Fibroblast of the aortic adventitia (primary cell): ENCODE measurements around the gene S100G. TPM values are rescaled to one million over a fixed set of nuclear protein-coding genes. Genes with fewer than 3 reads are reported as not detected.
A peak's percentile ranks its signal among the peaks of the same experiment; 100 is the strongest.
"Not testable (repeated sequence)": the region's sequence is repeated elsewhere in the genome, so short reads cannot be mapped to it uniquely, and the experiment has no call there.

Source experiments
- DNase-seq: peaks from one replicate; pipeline ENCODE4 v3.0.0-alpha.2; 2010; ENCODE audit warnings: low read depth
- H3K4me3 ChIP-seq: 2 replicates; pipeline ENCODE4 v1.5.1; 2011; ENCODE audit warnings: low read depth, mild to moderate bottlenecking, control low read depth, low read length, moderate library complexity
- total RNA-seq: library from RNA; depleted of rRNA; stranded (reverse); fragments of >200 nt; gene quantifications from 2 replicates; pipeline ENCODE4 v1.2.3, GENCODE V29; 2012; ENCODE audit warnings: low replicate concordance
- TF ChIP-seq, protein P1 (sequence below): IDR thresholded peaks from 2 replicates; pipeline ENCODE4 v1.5.1; 2011; ENCODE audit warnings: mild to moderate bottlenecking, low read length, control low read depth, inconsistent platforms; ENCODE audit not compliant: insufficient read depth

Gene S100G
- total RNA-seq, 1 donor, result not detected

DNA sequence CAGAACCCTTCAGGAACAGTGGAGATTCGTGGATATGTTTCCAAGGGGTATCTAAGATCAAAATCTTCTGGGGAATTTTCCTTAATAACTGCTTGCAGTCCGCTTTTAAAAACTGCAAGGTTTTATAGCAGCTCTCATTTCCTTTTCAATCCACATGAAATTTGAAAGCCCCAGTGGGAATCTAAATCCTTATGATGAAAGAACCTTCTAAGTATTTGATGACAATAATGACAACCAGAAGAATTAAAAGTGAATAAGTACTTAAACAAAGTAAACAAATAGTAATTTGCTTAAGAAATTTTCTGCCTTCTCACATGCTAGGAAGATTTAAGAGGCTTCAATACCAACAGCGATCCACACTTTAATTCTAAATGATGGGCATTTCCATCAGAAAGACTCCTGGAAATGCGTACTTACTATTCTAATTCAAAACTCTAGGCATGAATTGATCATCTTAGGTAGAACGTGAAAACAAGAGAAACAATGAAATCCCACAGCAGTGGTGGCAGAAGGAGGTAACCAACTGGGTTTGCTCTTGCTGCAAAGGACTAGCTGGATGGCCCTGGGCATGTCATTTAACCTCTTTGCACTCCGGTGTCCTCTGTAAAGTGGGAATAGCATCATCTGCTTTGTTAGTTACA, 37.6 kb upstream of the S100G start:
- TF ChIP-seq, protein P1, sequence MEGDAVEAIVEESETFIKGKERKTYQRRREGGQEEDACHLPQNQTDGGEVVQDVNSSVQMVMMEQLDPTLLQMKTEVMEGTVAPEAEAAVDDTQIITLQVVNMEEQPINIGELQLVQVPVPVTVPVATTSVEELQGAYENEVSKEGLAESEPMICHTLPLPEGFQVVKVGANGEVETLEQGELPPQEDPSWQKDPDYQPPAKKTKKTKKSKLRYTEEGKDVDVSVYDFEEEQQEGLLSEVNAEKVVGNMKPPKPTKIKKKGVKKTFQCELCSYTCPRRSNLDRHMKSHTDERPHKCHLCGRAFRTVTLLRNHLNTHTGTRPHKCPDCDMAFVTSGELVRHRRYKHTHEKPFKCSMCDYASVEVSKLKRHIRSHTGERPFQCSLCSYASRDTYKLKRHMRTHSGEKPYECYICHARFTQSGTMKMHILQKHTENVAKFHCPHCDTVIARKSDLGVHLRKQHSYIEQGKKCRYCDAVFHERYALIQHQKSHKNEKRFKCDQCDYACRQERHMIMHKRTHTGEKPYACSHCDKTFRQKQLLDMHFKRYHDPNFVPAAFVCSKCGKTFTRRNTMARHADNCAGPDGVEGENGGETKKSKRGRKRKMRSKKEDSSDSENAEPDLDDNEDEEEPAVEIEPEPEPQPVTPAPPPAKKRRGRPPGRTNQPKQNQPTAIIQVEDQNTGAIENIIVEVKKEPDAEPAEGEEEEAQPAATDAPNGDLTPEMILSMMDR, result no peak
- H3K4me3 ChIP-seq, result no peak overlapping the region
- no peak for DNase-seq

DNA sequence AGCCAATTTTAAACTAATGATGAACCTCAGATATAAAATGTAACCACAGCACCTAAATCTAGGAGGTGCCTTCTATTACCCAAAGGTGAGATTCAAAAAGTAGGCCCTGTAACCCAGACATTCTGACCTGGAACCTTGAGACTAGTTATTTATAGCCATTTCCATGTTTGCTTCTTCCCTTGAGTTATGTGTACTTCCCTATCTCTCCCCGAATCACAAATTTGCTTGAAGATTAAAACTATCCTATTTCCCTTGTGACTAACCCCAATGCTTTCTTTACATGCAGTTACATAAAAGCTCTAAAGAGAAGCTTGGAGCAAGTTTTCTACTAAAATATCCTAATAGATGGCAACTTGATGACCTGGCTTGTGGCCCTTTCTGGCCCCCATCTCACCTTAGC, 32.6 kb upstream of the S100G start:
- H3K4me3 ChIP-seq, result no peak overlapping the region
- TF ChIP-seq, protein P1, result no peak
- DNase-seq, result no peak

DNA sequence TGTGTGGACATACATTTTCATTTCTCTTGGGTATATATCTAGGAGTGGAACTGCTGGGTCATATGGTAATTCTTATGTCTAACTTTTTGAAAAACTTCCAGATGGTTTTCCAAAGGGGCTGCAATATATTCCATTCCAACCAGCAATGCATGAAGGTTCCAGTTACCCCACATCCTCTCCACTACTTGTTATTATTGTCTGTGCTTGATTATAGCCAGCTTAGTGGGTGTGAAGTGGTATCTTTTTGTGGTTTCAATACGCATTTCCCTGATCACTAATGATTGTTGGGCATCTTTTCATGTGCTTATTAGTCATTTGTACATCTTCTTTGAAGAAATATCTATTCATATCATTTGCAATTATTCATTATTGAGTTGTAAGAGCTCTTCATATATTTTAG, 31.5 kb upstream of the S100G start:
- DNase-seq, result no peak
- TF ChIP-seq, protein P1, result no peak
- H3K4me3 ChIP-seq, result no peak overlapping the region

DNA sequence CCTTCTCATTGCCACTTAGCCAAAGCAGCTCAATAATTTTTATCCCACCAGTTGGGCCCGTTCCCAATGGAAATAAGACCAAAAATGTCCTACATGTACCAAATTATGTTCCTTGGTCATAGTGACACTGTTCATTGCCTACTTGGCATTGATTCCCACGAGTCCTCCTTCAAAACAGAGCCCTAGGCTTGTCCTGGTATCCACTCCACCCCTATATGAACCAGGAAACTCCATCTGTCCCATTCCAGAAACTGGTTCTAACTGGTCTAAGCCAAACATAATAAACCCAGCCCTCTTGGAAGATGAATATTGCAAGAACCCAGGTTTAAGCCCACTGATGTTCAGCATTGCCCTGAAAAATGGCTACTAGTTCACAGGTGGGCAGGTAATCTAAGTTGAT, 30.9 kb upstream of the S100G start:
- TF ChIP-seq, protein P1, result no peak

DNA sequence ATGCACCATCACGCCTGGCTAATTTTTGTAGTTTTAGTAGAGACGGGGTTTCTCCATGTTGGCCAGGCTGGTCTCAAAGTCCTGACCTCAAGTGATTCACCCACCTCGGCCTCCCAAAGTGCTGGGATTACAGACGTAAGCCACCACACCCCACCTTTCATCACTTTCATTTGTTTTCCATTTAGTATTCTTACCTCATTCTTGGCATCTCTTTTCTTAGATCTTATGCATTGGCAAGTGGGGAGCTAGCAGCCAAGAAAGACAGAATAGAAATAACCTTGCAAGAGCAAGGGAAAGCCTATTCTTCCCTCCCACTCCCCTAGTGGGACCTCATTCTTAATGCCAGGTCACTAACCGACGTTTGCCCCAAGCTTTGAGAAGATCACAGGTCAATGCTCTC, 21.4 kb upstream of the S100G start:
- H3K4me3 ChIP-seq, result not testable (repeated sequence)
- DNase-seq, result peak; percentile 70

More for the DNA sequence above, 30.9 kb upstream of the S100G start:
- DNase-seq, result no peak
- H3K4me3 ChIP-seq, result no peak overlapping the region

DNA sequence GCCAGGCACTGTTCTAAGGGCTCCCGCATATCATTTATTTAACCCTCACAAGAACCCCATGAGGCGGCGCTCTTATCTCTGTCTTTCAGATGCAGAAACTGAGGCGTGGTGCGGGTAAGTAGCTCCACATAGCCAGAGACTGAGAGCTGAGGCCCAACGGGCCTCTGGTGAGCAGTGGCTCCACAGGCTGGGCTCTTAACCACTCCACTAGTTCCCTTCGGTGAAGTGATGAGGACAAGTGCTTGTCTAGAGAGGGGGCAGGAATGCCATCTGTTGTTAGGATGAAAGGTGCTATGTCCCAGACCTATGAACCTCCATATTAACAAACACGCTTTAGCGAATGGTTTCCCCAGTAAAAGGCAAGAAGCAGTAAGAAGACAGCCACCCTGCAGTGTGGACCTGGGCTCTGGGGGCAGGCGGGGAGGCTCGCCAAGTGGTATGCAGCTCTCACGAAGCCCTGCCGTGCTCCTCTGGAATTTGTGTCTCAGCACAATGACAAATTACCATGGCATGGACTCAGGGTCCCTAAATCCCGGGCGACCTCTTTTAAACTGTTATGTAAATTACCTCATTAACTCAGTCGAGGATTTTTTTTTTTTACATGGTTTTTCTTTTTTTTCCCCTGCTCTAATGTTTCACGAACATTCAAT, 20.9 kb upstream of the S100G start:
- H3K4me3 ChIP-seq, result no peak overlapping the region
- no peak for DNase-seq
- TF ChIP-seq, protein P1, result no peak

DNA sequence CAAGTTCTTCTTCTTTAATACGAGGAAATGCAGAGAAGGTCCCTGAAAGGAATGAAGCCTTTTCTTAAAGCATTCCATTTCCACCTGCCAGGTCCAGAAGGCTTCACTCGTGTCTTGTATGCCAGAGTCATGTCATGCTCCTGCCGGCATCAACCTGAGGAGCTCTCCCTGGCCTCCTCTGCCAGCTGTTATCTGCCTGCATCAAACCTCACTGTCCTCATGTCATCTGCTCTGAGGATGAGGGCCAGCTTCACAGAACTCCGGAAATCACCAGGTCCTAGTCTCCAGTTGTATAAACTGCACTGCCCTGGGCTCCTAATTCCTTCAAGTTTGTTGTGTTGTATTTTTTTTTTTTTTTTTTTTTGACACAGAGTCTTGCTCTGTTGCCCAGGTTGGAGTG, 20.0 kb upstream of the S100G start:
- H3K4me3 ChIP-seq, result no peak overlapping the region
- TF ChIP-seq, protein P1, result no peak
- DNase-seq, result no peak
